ENCODE results near the gene ETV6. TPM values are rescaled to one million over a fixed set of nuclear protein-coding genes. Genes with fewer than 3 reads are reported as not detected.
A peak's percentile ranks its signal among the peaks of the same experiment; 100 is the strongest.

ETV6 gene
- total RNA-seq, 2 donors from 2014 or later = 50.2 to 82.3 TPM

- Mint-ChIP-seq H3K27me3 (no peaks in the 10 kb centered on the region), H3K4me3 (no peak overlapping the region), H3K9me3 (no peaks in the 10 kb centered on the region), H3K36me3 (peaks cover 5% of the 10 kb centered on the region), H3K27ac (no peak overlapping the region), H3K4me1 (ENCODE audit: low read depth in 2 of 2) (peaks cover 52% of the 10 kb centered on the region in 2 donors)
- no peak for ATAC-seq
- no peak for DNase-seq (ENCODE audit: low spot score)
Measured at GRCh38 chr12:11727133-11727664, 77.7 kb downstream of the ETV6 start.

- no peaks in the 10 kb centered on the region for H3K9me3 Mint-ChIP-seq
- H3K27me3 Mint-ChIP-seq = no peaks in the 10 kb centered on the region
- H3K4me3 Mint-ChIP-seq = no peak overlapping the region
- H3K36me3 Mint-ChIP-seq = peaks cover 5% of the 10 kb centered on the region
- no peak overlapping the region for H3K27ac Mint-ChIP-seq
- peaks cover 57 to 58% of the 10 kb centered on the region in 2 donors for H3K4me1 Mint-ChIP-seq (ENCODE audit: low read depth in 2 of 2)
- DNase-seq (ENCODE audit: low spot score) = no peak
- no peak for ATAC-seq
Measured at GRCh38 chr12:11728154-11728755, 78.8 kb downstream of the ETV6 start.

- DNase-seq (ENCODE audit: low spot score) = no peak
- Mint-ChIP-seq H3K27ac (no peak overlapping the region), H3K4me3 (no peak overlapping the region), H3K36me3 (peaks cover 5% of the 10 kb centered on the region), H3K27me3 (no peaks in the 10 kb centered on the region), H3K4me1 (ENCODE audit: low read depth in 2 of 2) (peaks cover 51 to 56% of the 10 kb centered on the region in 2 donors), H3K9me3 (no peaks in the 10 kb centered on the region)
- no peak for ATAC-seq
Measured at GRCh38 chr12:11729008-11729407, 79.5 kb downstream of the ETV6 start.

GRCh38 chr12:11729439-11730150, 80.1 kb downstream of the ETV6 start:
- ATAC-seq (no peak), DNase-seq (ENCODE audit: low spot score) (no peak)
- peak overlapping the region in 1 of 2 donors; percentile 10 for H3K27ac Mint-ChIP-seq
- no peaks in the 10 kb centered on the region for H3K9me3 Mint-ChIP-seq
- H3K4me3 Mint-ChIP-seq = no peak overlapping the region
- no peaks in the 10 kb centered on the region for H3K27me3 Mint-ChIP-seq
- H3K4me1 Mint-ChIP-seq (ENCODE audit: low read depth in 2 of 2) = peaks cover 46 to 56% of the 10 kb centered on the region in 2 donors
- peaks cover 5% of the 10 kb centered on the region for H3K36me3 Mint-ChIP-seq

- ATAC-seq = peak in 1 of 2 donors; percentile 33
- Mint-ChIP-seq H3K4me1 (ENCODE audit: low read depth in 2 of 2) (peaks cover 51 to 60% of the 10 kb centered on the region in 2 donors), H3K9me3 (no peaks in the 10 kb centered on the region), H3K4me3 (peak overlapping the region; percentile 51), H3K27me3 (no peaks in the 10 kb centered on the region), H3K36me3 (peaks cover 5% of the 10 kb centered on the region), H3K27ac (peak overlapping the region; percentile 58 to 88)
- no peak for DNase-seq (ENCODE audit: low spot score)
Measured at GRCh38 chr12:11730299-11731041, 81.0 kb downstream of the ETV6 start.

GRCh38 chr12:11731042-11731357, 81.5 kb downstream of the ETV6 start:
- Mint-ChIP-seq H3K4me3 (peak overlapping the region; percentile 51), H3K4me1 (ENCODE audit: low read depth in 2 of 2) (peaks cover 47 to 58% of the 10 kb centered on the region in 2 donors), H3K36me3 (peaks cover 1% of the 10 kb centered on the region), H3K27ac (peak overlapping the region; percentile 58 to 88), H3K27me3 (no peaks in the 10 kb centered on the region), H3K9me3 (no peaks in the 10 kb centered on the region)
- ATAC-seq = peak in 1 of 2 donors; percentile 47
- no peak for DNase-seq (ENCODE audit: low spot score)

- peak overlapping the region; percentile 58 to 88 for H3K27ac Mint-ChIP-seq
- H3K9me3 Mint-ChIP-seq = no peaks in the 10 kb centered on the region
- H3K36me3 Mint-ChIP-seq = no peaks in the 10 kb centered on the region
- peak overlapping the region; percentile 51 for H3K4me3 Mint-ChIP-seq
- peaks cover 49 to 58% of the 10 kb centered on the region in 2 donors for H3K4me1 Mint-ChIP-seq (ENCODE audit: low read depth in 2 of 2)
- ATAC-seq (peak in 1 of 2 donors; percentile 47), DNase-seq (ENCODE audit: low spot score) (no peak)
- H3K27me3 Mint-ChIP-seq = no peaks in the 10 kb centered on the region
Measured at GRCh38 chr12:11731455-11731854, 82.0 kb downstream of the ETV6 start.

GRCh38 chr12:11732023-11732422, 82.5 kb downstream of the ETV6 start:
- Mint-ChIP-seq H3K4me1 (ENCODE audit: low read depth in 2 of 2) (peaks cover 49 to 59% of the 10 kb centered on the region in 2 donors), H3K27ac (peak overlapping the region; percentile 58 to 88), H3K27me3 (no peaks in the 10 kb centered on the region), H3K4me3 (peak overlapping the region; percentile 51), H3K36me3 (no peaks in the 10 kb centered on the region), H3K9me3 (no peaks in the 10 kb centered on the region)
- ATAC-seq (no peak), DNase-seq (ENCODE audit: low spot score) (no peak)

- DNase-seq (ENCODE audit: low spot score) = no peak
- peaks cover 46 to 60% of the 10 kb centered on the region in 2 donors for H3K4me1 Mint-ChIP-seq (ENCODE audit: low read depth in 2 of 2)
- peak overlapping the region; percentile 70 for H3K4me3 Mint-ChIP-seq
- H3K9me3 Mint-ChIP-seq = no peaks in the 10 kb centered on the region
- no peaks in the 10 kb centered on the region for H3K27me3 Mint-ChIP-seq
- peak overlapping the region; percentile 58 to 88 for H3K27ac Mint-ChIP-seq
- no peaks in the 10 kb centered on the region for H3K36me3 Mint-ChIP-seq
- peak in 1 of 2 donors; percentile 59 for ATAC-seq
Measured at GRCh38 chr12:11732715-11733114, 83.2 kb downstream of the ETV6 start.

DNA sequence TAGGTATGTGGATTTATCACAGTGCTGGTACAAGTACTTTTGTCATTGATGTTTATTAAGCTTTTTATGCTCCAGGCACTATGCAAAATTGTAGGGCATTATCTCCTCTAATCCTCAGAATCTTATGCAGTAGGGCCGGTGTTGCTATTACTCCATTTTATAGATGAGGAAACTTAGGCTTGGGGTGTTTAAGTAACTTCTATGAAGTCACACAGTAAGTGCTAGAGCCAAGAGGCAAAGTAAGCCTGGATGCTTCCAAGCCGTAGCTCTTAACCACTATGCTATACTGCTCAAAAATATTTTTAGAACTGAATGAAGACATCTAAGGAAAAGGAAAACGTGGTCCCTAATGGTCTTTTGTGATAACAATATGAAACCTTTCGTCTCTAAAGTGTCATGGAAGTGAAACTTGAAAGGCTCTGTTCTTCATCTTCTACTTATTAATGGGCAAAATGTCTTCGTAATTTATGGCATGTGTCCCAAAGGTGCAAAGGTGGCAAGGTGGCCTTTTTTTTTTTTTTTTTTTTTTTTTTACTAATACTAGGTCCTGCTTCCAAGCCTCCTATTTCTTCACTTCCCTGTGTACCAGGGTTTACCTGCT, 85.2 kb downstream of the ETV6 start:
- no peaks in the 10 kb centered on the region for H3K9me3 Mint-ChIP-seq
- no peaks in the 10 kb centered on the region for H3K36me3 Mint-ChIP-seq
- H3K4me3 Mint-ChIP-seq = no peak overlapping the region
- DNase-seq (ENCODE audit: low spot score) (no peak), ATAC-seq (no peak)
- H3K27ac Mint-ChIP-seq = no peak overlapping the region
- H3K27me3 Mint-ChIP-seq = no peaks in the 10 kb centered on the region
- H3K4me1 Mint-ChIP-seq (ENCODE audit: low read depth in 2 of 2) = peaks cover 46 to 67% of the 10 kb centered on the region in 2 donors

DNA sequence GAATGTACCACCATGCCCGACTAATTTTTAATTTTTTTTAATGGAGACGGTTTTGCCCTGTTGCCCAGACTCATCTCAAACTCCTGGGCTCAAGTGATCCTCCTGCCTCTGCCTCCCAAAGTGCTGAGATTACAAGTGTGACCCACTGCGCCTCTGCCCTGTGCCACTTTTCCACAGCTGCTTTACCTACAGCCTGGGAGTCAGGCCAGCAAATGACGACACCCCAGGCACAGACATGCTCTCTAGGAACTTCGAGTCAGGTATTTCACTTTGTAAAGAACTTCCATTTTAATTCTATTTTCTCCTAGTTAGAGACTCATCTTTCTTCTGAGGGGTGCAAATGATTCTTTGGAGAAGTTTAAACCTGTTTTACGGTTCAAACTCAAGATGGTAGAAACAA, 89.0 kb downstream of the ETV6 start:
- Mint-ChIP-seq H3K27me3 (no peaks in the 10 kb centered on the region), H3K36me3 (no peaks in the 10 kb centered on the region), H3K4me3 (no peak overlapping the region), H3K9me3 (no peaks in the 10 kb centered on the region), H3K27ac (no peak overlapping the region), H3K4me1 (ENCODE audit: low read depth in 2 of 2) (peaks cover 30 to 53% of the 10 kb centered on the region in 2 donors)
- DNase-seq (ENCODE audit: low spot score) (no peak), ATAC-seq (no peak)

GRCh38 chr12:11739980-11740577, 90.6 kb downstream of the ETV6 start:
- Mint-ChIP-seq H3K36me3 (no peaks in the 10 kb centered on the region), H3K4me3 (no peak overlapping the region), H3K27me3 (no peaks in the 10 kb centered on the region), H3K27ac (no peak overlapping the region), H3K4me1 (ENCODE audit: low read depth in 2 of 2) (peaks cover 34 to 62% of the 10 kb centered on the region in 2 donors), H3K9me3 (no peaks in the 10 kb centered on the region)
- DNase-seq (ENCODE audit: low spot score) (no peak), ATAC-seq (no peak)

DNA sequence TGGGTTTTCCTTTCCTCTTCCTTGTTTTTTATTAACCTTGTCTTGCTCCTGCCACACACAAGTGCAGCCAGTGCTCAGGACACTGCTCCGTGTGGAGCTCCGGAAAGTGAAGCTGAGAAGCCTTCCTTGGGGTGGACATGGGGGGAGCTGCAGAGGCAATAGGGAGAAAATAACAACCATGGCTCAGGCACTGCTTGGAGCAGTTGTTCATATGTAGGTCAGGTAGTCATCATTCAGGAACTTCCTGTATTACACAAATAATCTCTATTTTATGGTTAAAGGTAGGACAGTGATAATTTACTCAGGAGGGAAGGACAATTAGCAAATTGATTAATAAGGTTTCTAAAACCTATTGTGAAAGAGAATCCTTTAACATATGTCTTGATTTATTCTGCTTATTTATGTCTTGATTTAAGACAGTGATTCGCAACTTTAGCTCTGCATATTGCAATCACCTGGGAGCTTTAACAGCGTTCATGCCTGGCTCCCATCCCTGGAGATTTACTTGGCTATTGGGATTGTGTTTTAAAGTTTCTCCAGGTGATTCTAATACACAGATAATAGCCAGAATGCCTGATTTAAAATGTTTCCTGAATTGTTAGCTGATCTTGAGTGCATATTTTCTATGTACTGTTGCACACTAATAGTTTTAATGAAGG, 92.1 kb downstream of the ETV6 start:
- no peak for DNase-seq (ENCODE audit: low spot score)
- no peaks in the 10 kb centered on the region for H3K27me3 Mint-ChIP-seq
- ATAC-seq = no peak
- no peaks in the 10 kb centered on the region for H3K36me3 Mint-ChIP-seq
- H3K4me3 Mint-ChIP-seq = no peak overlapping the region
- no peak overlapping the region for H3K27ac Mint-ChIP-seq
- H3K4me1 Mint-ChIP-seq (ENCODE audit: low read depth in 2 of 2) = peaks cover 38 to 66% of the 10 kb centered on the region in 2 donors
- H3K9me3 Mint-ChIP-seq = no peaks in the 10 kb centered on the region

Data from natural killer cell treated with Interleukin-12 subunit alpha and Interleukin-12 subunit beta and Interleukin-15 and Interleukin-18, amount 100 ng/mL, for 72 hours (primary cell).